ENCODE measurements around the gene COX10.
"Not testable (repeated sequence)": the region's sequence is repeated elsewhere in the genome, so short reads cannot be mapped to it uniquely, and the experiment has no call there.

COX10 gene

GRCh38 chr17:14069251-14070021 is at the start of gene COX10:
Gene COX10, plus strand, starts transcription at chr17:14069504. Its CDS starts 102 bp downstream, at chr17:14069606.
- in situ Hi-C loops (cut with HindIII; ENCODE audit: low sequenced_read_pairs) = no loop called here

- in situ Hi-C loops (cut with HindIII; ENCODE audit: low sequenced_read_pairs) = not testable (repeated sequence)
These were observed 47.5 kb upstream of the COX10 start for GRCh38 chr17:14021651-14022294.

- in situ Hi-C loops (cut with HindIII; ENCODE audit: low sequenced_read_pairs) = not testable (repeated sequence)
These were observed 39.5 kb upstream of the COX10 start for GRCh38 chr17:14029755-14030154.

GRCh38 chr17:14032234-14032633 is 37.1 kb upstream of the COX10 start:
- in situ Hi-C loops (cut with HindIII; ENCODE audit: low sequenced_read_pairs) = no loop called here

GRCh38 chr17:14033166-14033565 is 36.1 kb upstream of the COX10 start:
- in situ Hi-C loops (cut with HindIII; ENCODE audit: low sequenced_read_pairs) = no loop called here

GRCh38 chr17:14037453-14037852 is 31.9 kb upstream of the COX10 start:
- in situ Hi-C loops (cut with HindIII; ENCODE audit: low sequenced_read_pairs) = no loop called here

GRCh38 chr17:14038206-14038605 is 31.1 kb upstream of the COX10 start:
- in situ Hi-C loops (cut with HindIII; ENCODE audit: low sequenced_read_pairs) = no loop called here

GRCh38 chr17:14042411-14042810 is 26.9 kb upstream of the COX10 start:
- in situ Hi-C loops (cut with HindIII; ENCODE audit: low sequenced_read_pairs) = no loop called here

GRCh38 chr17:14044702-14045101 is 24.6 kb upstream of the COX10 start:
- in situ Hi-C loops (cut with HindIII; ENCODE audit: low sequenced_read_pairs) = no loop called here

GRCh38 chr17:14046978-14047377 is 22.3 kb upstream of the COX10 start:
- in situ Hi-C loops (cut with HindIII; ENCODE audit: low sequenced_read_pairs) = no loop called here

GRCh38 chr17:14047591-14047990 is 21.7 kb upstream of the COX10 start:
- in situ Hi-C loops (cut with HindIII; ENCODE audit: low sequenced_read_pairs) = no loop called here

GRCh38 chr17:14048169-14048568 is 21.1 kb upstream of the COX10 start:
- in situ Hi-C loops (cut with HindIII; ENCODE audit: low sequenced_read_pairs) = no loop called here

GRCh38 chr17:14050616-14051015 is 18.7 kb upstream of the COX10 start:
- in situ Hi-C loops (cut with HindIII; ENCODE audit: low sequenced_read_pairs) = no loop called here

GRCh38 chr17:14051692-14052091 is 17.6 kb upstream of the COX10 start:
- in situ Hi-C loops (cut with HindIII; ENCODE audit: low sequenced_read_pairs) = no loop called here

- in situ Hi-C loops (cut with HindIII; ENCODE audit: low sequenced_read_pairs) = no loop called here
These were observed 16.3 kb upstream of the COX10 start for GRCh38 chr17:14052886-14053615.

- in situ Hi-C loops (cut with HindIII; ENCODE audit: low sequenced_read_pairs) = no loop called here
These were observed 11.7 kb upstream of the COX10 start for GRCh38 chr17:14057591-14057990.

- in situ Hi-C loops (cut with HindIII; ENCODE audit: low sequenced_read_pairs) = no loop called here
These were observed 11.3 kb upstream of the COX10 start for GRCh38 chr17:14058051-14058450.

- in situ Hi-C loops (cut with HindIII; ENCODE audit: low sequenced_read_pairs) = no loop called here
These were observed 8.6 kb upstream of the COX10 start for GRCh38 chr17:14060706-14061105.

- in situ Hi-C loops (cut with HindIII; ENCODE audit: low sequenced_read_pairs) = no loop called here
These were observed 7.4 kb upstream of the COX10 start for GRCh38 chr17:14061666-14062560.

GRCh38 chr17:14067347-14067746 is 2.0 kb upstream of the COX10 start:
- in situ Hi-C loops (cut with HindIII; ENCODE audit: low sequenced_read_pairs) = no loop called here

Measured in DLD1 (cell line).